ENCODE data around the gene HCRTR1. TPM values are rescaled to one million over a fixed set of nuclear protein-coding genes. Genes with fewer than 3 reads are reported as not detected.

Gene HCRTR1
- total and polyA plus RNA-seq, 2 donors (not counting 1 experiment from before 2014, with no cell fraction given), result 0.22 TPM; not detected in 1

DNA sequence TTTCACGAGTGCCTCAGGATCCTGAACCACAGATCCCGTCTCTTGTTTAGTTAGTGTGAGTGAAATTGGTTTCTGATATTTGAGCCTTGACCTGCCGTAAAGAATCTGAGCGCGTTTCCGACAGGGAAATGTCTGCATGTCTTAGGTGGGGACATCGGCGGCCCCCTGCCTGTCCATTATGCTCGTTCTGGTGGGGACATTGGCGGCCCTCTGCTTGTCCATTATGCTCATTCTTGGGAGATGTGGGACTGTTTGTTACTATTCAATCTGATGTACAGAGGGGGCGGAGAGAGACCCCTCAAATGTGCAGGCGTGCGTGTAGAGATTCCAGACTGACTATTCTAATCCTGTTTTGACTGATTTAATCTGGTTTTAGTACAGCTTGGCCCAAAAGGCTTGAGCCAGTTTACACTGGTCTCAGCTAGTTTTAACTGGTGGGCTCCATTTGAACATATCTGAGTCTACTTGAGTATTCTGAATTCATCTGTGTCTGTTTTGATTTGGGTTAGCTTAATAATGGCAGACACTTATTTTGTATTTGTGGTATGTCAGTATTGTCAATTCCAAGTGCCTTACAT, 47.8 kb upstream of the HCRTR1 start:
- Histone ChIP-seq H3K9ac (ENCODE audit: low read length) (no peak overlapping the region), H2AFZ (ENCODE audit: insufficient read depth, low read depth, low read length, poor library complexity, severe bottlenecking) (no peak overlapping the region), H3K27me3 (replicated peaks in 1 of 4; ENCODE audit: control extremely low read depth in 1 of 4, control insufficient read depth in 3 of 4, insufficient read depth in 4 of 4, low read length in 3 of 4) (no peaks in the 10 kb centered on the region), H3K4me1 (ENCODE audit: control insufficient read depth in 2 of 2, insufficient read depth in 2 of 2, low read length in 2 of 2) (peaks cover 0 to 8% of the 10 kb centered on the region in 2 donors), H3K36me3 (replicated peaks in 1 of 2; ENCODE audit: control extremely low read depth in 1 of 2, control insufficient read depth in 1 of 2, extremely low read depth in 1 of 2, insufficient read depth in 2 of 2, low read length in 1 of 2) (no peaks in the 10 kb centered on the region), H3K9me3 (ENCODE audit: control extremely low read depth in 1 of 3, control insufficient read depth in 2 of 3, insufficient read depth in 1 of 3, low read length in 2 of 3) (no peaks in the 10 kb centered on the region), H4K20me1 (ENCODE audit: control insufficient read depth, insufficient read depth, low read length, poor library complexity, severe bottlenecking) (no peaks in the 10 kb centered on the region), H3K79me2 (ENCODE audit: control insufficient read depth, insufficient read depth, low read length) (no peaks in the 10 kb centered on the region), H3K4me2 (replicated peaks; ENCODE audit: low read depth, low read length, poor library complexity, severe bottlenecking) (no peak overlapping the region), H3K4me3 (ENCODE audit: control extremely low read depth in 1 of 5, extremely low read depth in 1 of 5, insufficient read depth in 1 of 5, low read depth in 2 of 5, low read length in 4 of 5) (no peak overlapping the region), H3K27ac (ENCODE audit: low read length in 2 of 2) (no peak overlapping the region)
- H3K9me3 Mint-ChIP-seq (ENCODE audit: insufficient read depth), result no peaks in the 10 kb centered on the region
- DNase-seq (no peak), ATAC-seq (ENCODE audit: low read depth) (no peak)
- intact Hi-C loops (cut with micrococcal nuclease), result no loop called here
- no peak overlapping the region for H3K4me3 Mint-ChIP-seq
- TF ChIP-seq EZH2 (IDR thresholded peaks at IDR 0.05; ENCODE audit: borderline replicate concordance, insufficient read depth, low read depth, low read length, poor library complexity, severe bottlenecking) (no peak), CTCF (IDR thresholded peaks at IDR 0.05) (no peak)
- CTCF ChIA-PET, result interaction anchor here (1.1 to 4.2 kb wide), 3 partner anchors 21 to 48 kb away, joined by 3 to 18 read pairs (median 3); no protein-coding TSS in a partner anchor
- POLR2A ChIA-PET, result no interaction called here
- H3K4me1 Mint-ChIP-seq, result peaks cover 2% of the 10 kb centered on the region
- no peak overlapping the region for H3K27ac Mint-ChIP-seq
- WGBS (ENCODE audit: insufficient coverage), result over 99% methylated on average over 12 of the region's 13 CpGs
- peaks cover 17% of the 10 kb centered on the region for H3K27me3 Mint-ChIP-seq

- WGBS (ENCODE audit: insufficient coverage), result 96% methylated on average over 11 of the region's 11 CpGs
- H3K27ac Mint-ChIP-seq, result no peak overlapping the region
- H3K9ac ChIP-seq (ENCODE audit: low read length), result no peak overlapping the region
- ChIA-PET CTCF (interaction anchor here (1.1 to 4.2 kb wide), 3 partner anchors 21 to 48 kb away, joined by 3 to 18 read pairs (median 3); no protein-coding TSS in a partner anchor), POLR2A (no interaction called here)
- no peaks in the 10 kb centered on the region for H3K9me3 ChIP-seq (ENCODE audit: control extremely low read depth in 1 of 3, control insufficient read depth in 2 of 3, insufficient read depth in 1 of 3, low read length in 2 of 3)
- H4K20me1 ChIP-seq (ENCODE audit: control insufficient read depth, insufficient read depth, low read length, poor library complexity, severe bottlenecking), result no peaks in the 10 kb centered on the region
- H3K9me3 Mint-ChIP-seq (ENCODE audit: insufficient read depth), result no peaks in the 10 kb centered on the region
- H3K4me1 Mint-ChIP-seq, result peaks cover 2% of the 10 kb centered on the region
- H3K27ac ChIP-seq (ENCODE audit: low read length in 2 of 2), result no peak overlapping the region
- H2AFZ ChIP-seq (ENCODE audit: insufficient read depth, low read depth, low read length, poor library complexity, severe bottlenecking), result no peak overlapping the region
- no peaks in the 10 kb centered on the region for H3K27me3 ChIP-seq (replicated peaks in 1 of 4; ENCODE audit: control extremely low read depth in 1 of 4, control insufficient read depth in 3 of 4, insufficient read depth in 4 of 4, low read length in 3 of 4)
- H3K4me3 ChIP-seq (ENCODE audit: control extremely low read depth in 1 of 5, extremely low read depth in 1 of 5, insufficient read depth in 1 of 5, low read depth in 2 of 5, low read length in 4 of 5), result no peak overlapping the region
- no peaks in the 10 kb centered on the region for H3K79me2 ChIP-seq (ENCODE audit: control insufficient read depth, insufficient read depth, low read length)
- no peak overlapping the region for H3K4me2 ChIP-seq (replicated peaks; ENCODE audit: low read depth, low read length, poor library complexity, severe bottlenecking)
- no peak overlapping the region for H3K4me3 Mint-ChIP-seq
- H3K36me3 ChIP-seq (replicated peaks in 1 of 2; ENCODE audit: control extremely low read depth in 1 of 2, control insufficient read depth in 1 of 2, extremely low read depth in 1 of 2, insufficient read depth in 2 of 2, low read length in 1 of 2), result no peaks in the 10 kb centered on the region
- H3K27me3 Mint-ChIP-seq, result peaks cover 22% of the 10 kb centered on the region
- intact Hi-C loops (cut with micrococcal nuclease), result no loop called here
- TF ChIP-seq CTCF (IDR thresholded peaks at IDR 0.05), result no peak
- no peak for TF ChIP-seq EZH2 (IDR thresholded peaks at IDR 0.05; ENCODE audit: borderline replicate concordance, insufficient read depth, low read depth, low read length, poor library complexity, severe bottlenecking)
- DNase-seq (no peak), ATAC-seq (ENCODE audit: low read depth) (no peak)
- peaks cover 0 to 8% of the 10 kb centered on the region in 2 donors for H3K4me1 ChIP-seq (ENCODE audit: control insufficient read depth in 2 of 2, insufficient read depth in 2 of 2, low read length in 2 of 2)
Measured at GRCh38 chr1:31570228-31570627, 47.3 kb upstream of the HCRTR1 start.

Measured in B cell (primary cell).